ENCODE results near the gene ADAMTSL2. TPM values are rescaled to one million over a fixed set of nuclear protein-coding genes. Genes with fewer than 3 reads are reported as not detected.
A peak's percentile ranks its signal among the peaks of the same experiment; 100 is the strongest.

ADAMTSL2 gene
- polyA plus RNA-seq, 1 of the 3 experiments (the other 2 are of a cell fraction), result 0.21 TPM

DNA sequence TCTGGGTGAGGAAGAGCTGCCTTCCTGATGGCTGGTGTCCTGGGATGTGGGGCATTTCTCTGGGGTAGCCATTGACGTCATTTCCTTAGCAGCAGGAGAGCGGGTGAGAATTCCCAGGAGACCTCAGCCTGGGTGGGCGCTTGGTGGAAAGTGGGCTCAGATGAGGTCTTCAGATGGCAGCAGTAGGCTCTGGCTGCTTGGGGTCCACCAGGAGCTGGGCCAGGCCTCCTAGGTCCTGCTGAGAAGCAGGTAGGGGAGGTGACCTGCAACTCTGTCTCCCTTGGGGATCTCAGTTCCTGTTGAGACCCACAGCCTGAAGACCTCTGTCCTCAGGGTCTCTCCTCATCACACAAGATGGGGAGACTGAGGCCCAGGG, 43.2 kb downstream of the ADAMTSL2 start:
- H3K27me3 ChIP-seq (ENCODE audit: insufficient read depth), result no peaks in the 10 kb centered on the region
- H3F3A ChIP-seq (replicated peaks; ENCODE audit: insufficient read depth), result no peaks in the 10 kb centered on the region
- H4K20me1 ChIP-seq (ENCODE audit: insufficient read depth), result no peaks in the 10 kb centered on the region
- DNase-seq, result no peak
- H3K9me3 ChIP-seq, result no peaks in the 10 kb centered on the region
- H3K27ac ChIP-seq (ENCODE audit: low read depth in 2 of 2, low read length in 1 of 2), result peak overlapping the region in 1 of 2 experiments; percentile 64; a peak in 2 of 4 replicates
- peaks cover 0 to 77% of the 10 kb centered on the region in 2 experiments; a peak in 2 of 4 replicates for H3K4me1 ChIP-seq (ENCODE audit: control insufficient read depth in 1 of 2, insufficient read depth in 2 of 2, low read depth in 1 of 2, low read length in 1 of 2)
- no peak overlapping the region for H2AFZ ChIP-seq (ENCODE audit: low read depth)
- H3K79me2 ChIP-seq (ENCODE audit: insufficient read depth), result no peaks in the 10 kb centered on the region
- ChIA-PET POLR2A (no interaction called here), CTCF (interaction anchor here (0.6 to 1.2 kb wide), 2 partner anchors 44 to 110 kb away, joined by 3 read pairs; partner anchors contain the start of gene ADAMTSL2)
- TF ChIP-seq, protein P1, sequence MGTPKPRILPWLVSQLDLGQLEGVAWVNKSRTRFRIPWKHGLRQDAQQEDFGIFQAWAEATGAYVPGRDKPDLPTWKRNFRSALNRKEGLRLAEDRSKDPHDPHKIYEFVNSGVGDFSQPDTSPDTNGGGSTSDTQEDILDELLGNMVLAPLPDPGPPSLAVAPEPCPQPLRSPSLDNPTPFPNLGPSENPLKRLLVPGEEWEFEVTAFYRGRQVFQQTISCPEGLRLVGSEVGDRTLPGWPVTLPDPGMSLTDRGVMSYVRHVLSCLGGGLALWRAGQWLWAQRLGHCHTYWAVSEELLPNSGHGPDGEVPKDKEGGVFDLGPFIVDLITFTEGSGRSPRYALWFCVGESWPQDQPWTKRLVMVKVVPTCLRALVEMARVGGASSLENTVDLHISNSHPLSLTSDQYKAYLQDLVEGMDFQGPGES (IDR thresholded peaks at IDR 0.05; ENCODE audit: low read depth, low read length), result no peak
- TF ChIP-seq EZH2phosphoT487 (IDR thresholded peaks at IDR 0.05; ENCODE audit: borderline replicate concordance, low read depth), result no peak
- TF ChIP-seq FOXJ3 (CRISPR knock-in tag; IDR thresholded peaks at IDR 0.05), result no peak
- TF ChIP-seq JUND (IDR thresholded peaks at IDR 0.05), result no peak
- TF ChIP-seq, protein P2, sequence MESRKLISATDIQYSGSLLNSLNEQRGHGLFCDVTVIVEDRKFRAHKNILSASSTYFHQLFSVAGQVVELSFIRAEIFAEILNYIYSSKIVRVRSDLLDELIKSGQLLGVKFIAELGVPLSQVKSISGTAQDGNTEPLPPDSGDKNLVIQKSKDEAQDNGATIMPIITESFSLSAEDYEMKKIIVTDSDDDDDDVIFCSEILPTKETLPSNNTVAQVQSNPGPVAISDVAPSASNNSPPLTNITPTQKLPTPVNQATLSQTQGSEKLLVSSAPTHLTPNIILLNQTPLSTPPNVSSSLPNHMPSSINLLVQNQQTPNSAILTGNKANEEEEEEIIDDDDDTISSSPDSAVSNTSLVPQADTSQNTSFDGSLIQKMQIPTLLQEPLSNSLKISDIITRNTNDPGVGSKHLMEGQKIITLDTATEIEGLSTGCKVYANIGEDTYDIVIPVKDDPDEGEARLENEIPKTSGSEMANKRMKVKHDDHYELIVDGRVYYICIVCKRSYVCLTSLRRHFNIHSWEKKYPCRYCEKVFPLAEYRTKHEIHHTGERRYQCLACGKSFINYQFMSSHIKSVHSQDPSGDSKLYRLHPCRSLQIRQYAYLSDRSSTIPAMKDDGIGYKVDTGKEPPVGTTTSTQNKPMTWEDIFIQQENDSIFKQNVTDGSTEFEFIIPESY (IDR thresholded peaks at IDR 0.05; ENCODE audit: borderline replicate concordance, low read depth), result no peak
- TF ChIP-seq FOXM1 (IDR thresholded peaks at IDR 0.05; ENCODE audit: low read depth), result no peak
- TF ChIP-seq MEF2A (IDR thresholded peaks at IDR 0.05; ENCODE audit: borderline replicate concordance, low read depth), result no peak
- TF ChIP-seq RAD21 (IDR thresholded peaks at IDR 0.05; ENCODE audit: low read length), result no peak
- no peak for TF ChIP-seq GABPA (IDR thresholded peaks at IDR 0.05; ENCODE audit: low read depth)
- TF ChIP-seq RCOR1 (IDR thresholded peaks at IDR 0.05; ENCODE audit: low read length), result no peak
- no peak for TF ChIP-seq EP300 (IDR thresholded peaks at IDR 0.05; ENCODE audit: borderline replicate concordance in 1 of 2, low read depth in 1 of 2, low read length in 1 of 2)
- no peak for TF ChIP-seq FOSL2 (IDR thresholded peaks at IDR 0.05; ENCODE audit: borderline replicate concordance, low read depth)
- no peak for TF ChIP-seq RFX5 (IDR thresholded peaks at IDR 0.05; ENCODE audit: low read length)
- no peak for TF ChIP-seq NRF1 (IDR thresholded peaks at IDR 0.05; ENCODE audit: low read depth, low read length)
- no peak for TF ChIP-seq YY1 (IDR thresholded peaks at IDR 0.05; ENCODE audit: low read depth)
- no peak for TF ChIP-seq ELF1 (IDR thresholded peaks at IDR 0.05)
- H3K4me2 ChIP-seq, result no peak overlapping the region
- no peak overlapping the region for H3K4me3 ChIP-seq (ENCODE audit: low read depth in 2 of 2, low read length in 1 of 2)
- H3K9me2 ChIP-seq, result no peaks in the 10 kb centered on the region
- no peaks in the 10 kb centered on the region for H3K36me3 ChIP-seq (replicated peaks in 1 of 2; ENCODE audit: control insufficient read depth in 1 of 2, insufficient read depth in 2 of 2, low read length in 1 of 2)
- no peak overlapping the region for H3K9ac ChIP-seq
- 84% methylated on average over 3 of the region's 3 CpGs for WGBS (ENCODE audit: low lambda C conversion rate)

Data from SK-N-SH (cell line).